LHCN-M2 (cell line): ENCODE results near the gene LY6G6D. TPM values are rescaled to one million over a fixed set of nuclear protein-coding genes. Genes with fewer than 3 reads are reported as not detected.

Source experiments
- DNase-seq: peaks from one replicate; pipeline ENCODE4 v3.0.0-alpha.2; 2012; ENCODE audit warnings: low read depth
- total RNA-seq: library from RNA; depleted of rRNA; stranded (reverse); fragments of >200 nt; gene quantifications from 2 replicates; pipeline ENCODE4 v1.2.3, GENCODE V29; 2014

Gene LY6G6D
- total RNA-seq, 1 experiment from 2014 or later, result not detected

GRCh38 chr6:31734821-31735406, 19.8 kb downstream of the LY6G6D start:
- peak; percentile 77 for DNase-seq

GRCh38 chr6:31736021-31736767, 21.0 kb downstream of the LY6G6D start, which contains the start of gene CLIC1:
CLIC1 (minus strand) TSS chr6:31736530; CDS start chr6:31736300, 230 bp downstream.
- peak; percentile 87 for DNase-seq

GRCh38 chr6:31736768-31737314, 21.7 kb downstream of the LY6G6D start:
- no peak for DNase-seq

GRCh38 chr6:31737315-31737990, 22.3 kb downstream of the LY6G6D start:
- no peak for DNase-seq

- DNase-seq, result peak; percentile 88
Observed at GRCh38 chr6:31737991-31738979, 23.1 kb downstream of the LY6G6D start.

- peak; percentile 99 for DNase-seq
Observed at GRCh38 chr6:31739639-31740396, 24.7 kb downstream of the LY6G6D start, which contains the start of gene MSH5. MSH5 (plus strand) TSS chr6:31740005; CDS start chr6:31740467, 462 bp downstream.

- DNase-seq, result no peak
Observed at GRCh38 chr6:31740397-31741223, 25.5 kb downstream of the LY6G6D start.

- no peak for DNase-seq
Observed at GRCh38 chr6:31741815-31742214, 26.7 kb downstream of the LY6G6D start.

- no peak for DNase-seq
Observed at GRCh38 chr6:31742894-31743293, 27.7 kb downstream of the LY6G6D start.

- no peak for DNase-seq
Observed at GRCh38 chr6:31744422-31744821, 29.3 kb downstream of the LY6G6D start.

GRCh38 chr6:31749301-31750036, 34.3 kb downstream of the LY6G6D start:
- no peak for DNase-seq

GRCh38 chr6:31750411-31751022, 35.4 kb downstream of the LY6G6D start:
- DNase-seq, result no peak

GRCh38 chr6:31752739-31753319, 37.7 kb downstream of the LY6G6D start:
- peak; percentile 83 for DNase-seq

- DNase-seq, result no peak
Observed at GRCh38 chr6:31758281-31758680, 43.1 kb downstream of the LY6G6D start.

- DNase-seq, result no peak
Observed at GRCh38 chr6:31760790-31761189, 45.6 kb downstream of the LY6G6D start.

- no peak for DNase-seq
Observed at GRCh38 chr6:31761343-31761742, 46.2 kb downstream of the LY6G6D start.

GRCh38 chr6:31762356-31762755, 47.2 kb downstream of the LY6G6D start, which contains the start of gene SAPCD1:
SAPCD1 (plus strand) TSS chr6:31762656; CDS start chr6:31763055, 399 bp downstream.
- DNase-seq, result no peak
